HL-60/S4 (cell line): ENCODE results near the gene PDE3A.
"Not testable (repeated sequence)": the region's sequence is repeated elsewhere in the genome, so short reads cannot be mapped to it uniquely, and the experiment has no call there.

Experiments used
- in situ Hi-C: fragments of 300-500 bp; cut with MboI; formaldehyde crosslinking; loops from 2 replicates; pipeline ENCODE4 v1.14.3; 2022; ENCODE audit warnings: low sequenced_read_pairs

The PDE3A gene

GRCh38 chr12:20368114-20368650 is at the start of gene PDE3A:
Gene PDE3A (plus strand): TSS chr12:20368537. CDS start chr12:20369285, 748 bp downstream.
- in situ Hi-C loops: no loop called here

- in situ Hi-C loops: no loop called here
Observed at GRCh38 chr12:20319366-20319765, 49.0 kb upstream of the PDE3A start.

GRCh38 chr12:20320552-20320951 is 47.8 kb upstream of the PDE3A start:
- in situ Hi-C loops: no loop called here

- in situ Hi-C loops: not testable (repeated sequence)
Observed at GRCh38 chr12:20330826-20331505, 37.4 kb upstream of the PDE3A start.

GRCh38 chr12:20339060-20339459 is 29.3 kb upstream of the PDE3A start:
- in situ Hi-C loops: no loop called here

GRCh38 chr12:20342111-20342510 is 26.2 kb upstream of the PDE3A start:
- in situ Hi-C loops: no loop called here

GRCh38 chr12:20345866-20346265 is 22.5 kb upstream of the PDE3A start:
- in situ Hi-C loops: no loop called here

- in situ Hi-C loops: no loop called here
Observed at GRCh38 chr12:20350026-20350425, 18.3 kb upstream of the PDE3A start.

GRCh38 chr12:20350495-20350894 is 17.8 kb upstream of the PDE3A start:
- in situ Hi-C loops: no loop called here

GRCh38 chr12:20351406-20351805 is 16.9 kb upstream of the PDE3A start:
- in situ Hi-C loops: no loop called here

GRCh38 chr12:20356048-20356447 is 12.3 kb upstream of the PDE3A start:
- in situ Hi-C loops: no loop called here

- in situ Hi-C loops: no loop called here
Observed at GRCh38 chr12:20360407-20360806, 7.9 kb upstream of the PDE3A start.

- in situ Hi-C loops: no loop called here
Observed at GRCh38 chr12:20361416-20361815, 6.9 kb upstream of the PDE3A start.

GRCh38 chr12:20364501-20364900 is 3.8 kb upstream of the PDE3A start:
- in situ Hi-C loops: no loop called here

- in situ Hi-C loops: no loop called here
Observed at GRCh38 chr12:20366776-20367409, 1.4 kb upstream of the PDE3A start.

- in situ Hi-C loops: no loop called here
Observed at GRCh38 chr12:20367583-20368113, 689 bp upstream of the PDE3A start.

- in situ Hi-C loops: no loop called here
Observed at GRCh38 chr12:20368651-20369304, 441 bp downstream of the PDE3A start.

GRCh38 chr12:20369305-20370013 is 1.1 kb downstream of the PDE3A start:
- in situ Hi-C loops: no loop called here

GRCh38 chr12:20370014-20370386 is 1.7 kb downstream of the PDE3A start:
- in situ Hi-C loops: no loop called here

GRCh38 chr12:20370866-20371519 is 2.7 kb downstream of the PDE3A start:
- in situ Hi-C loops: no loop called here
